Ovary (tissue), 3 donors: ENCODE results near the gene U2AF1L4.

Experiments used
- POLR2A ChIP-seq: fragments of 450-650 bp; IDR thresholded peaks from one replicate; pipeline ENCODE4 v1.6.1; 2017; ENCODE audit warnings: antibody characterized with exemption, mild to moderate bottlenecking, moderate library complexity
- TF ChIP-seq, protein P1 (sequence below), 3 donors: fragments of 450-650 bp in 2 of 3; fragments of 200-600 bp in 1 of 3; IDR thresholded peaks; one replicate each; pipeline versions ENCODE4 v1.5.1 to v1.8.0; 2016 to 2022; ENCODE audit warnings: antibody characterized with exemption in 3 of 3, mild to moderate bottlenecking in 1 of 3
- donor health status: DM: no; HTN: no; CAD: no.

DNA sequence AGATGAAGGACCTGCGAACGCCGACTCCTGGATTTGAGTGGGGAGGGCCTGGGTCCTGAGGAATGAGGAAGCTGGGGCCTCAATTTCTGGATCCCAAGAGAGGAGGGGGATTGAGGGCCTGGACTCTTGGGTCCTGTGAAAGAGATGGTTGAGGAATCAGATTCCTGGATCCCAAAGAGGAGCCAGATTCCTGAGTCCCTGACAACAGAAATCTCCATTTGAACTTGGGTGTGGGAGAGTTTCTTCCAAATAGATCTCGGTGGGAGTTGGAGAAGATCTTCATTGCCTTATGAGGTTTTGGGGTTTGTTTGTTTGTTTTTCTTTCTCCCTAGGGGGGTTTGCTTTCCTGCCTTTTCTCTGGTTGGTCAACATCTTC lies 857 bp upstream of the U2AF1L4 start:
- TF ChIP-seq, protein P1, sequence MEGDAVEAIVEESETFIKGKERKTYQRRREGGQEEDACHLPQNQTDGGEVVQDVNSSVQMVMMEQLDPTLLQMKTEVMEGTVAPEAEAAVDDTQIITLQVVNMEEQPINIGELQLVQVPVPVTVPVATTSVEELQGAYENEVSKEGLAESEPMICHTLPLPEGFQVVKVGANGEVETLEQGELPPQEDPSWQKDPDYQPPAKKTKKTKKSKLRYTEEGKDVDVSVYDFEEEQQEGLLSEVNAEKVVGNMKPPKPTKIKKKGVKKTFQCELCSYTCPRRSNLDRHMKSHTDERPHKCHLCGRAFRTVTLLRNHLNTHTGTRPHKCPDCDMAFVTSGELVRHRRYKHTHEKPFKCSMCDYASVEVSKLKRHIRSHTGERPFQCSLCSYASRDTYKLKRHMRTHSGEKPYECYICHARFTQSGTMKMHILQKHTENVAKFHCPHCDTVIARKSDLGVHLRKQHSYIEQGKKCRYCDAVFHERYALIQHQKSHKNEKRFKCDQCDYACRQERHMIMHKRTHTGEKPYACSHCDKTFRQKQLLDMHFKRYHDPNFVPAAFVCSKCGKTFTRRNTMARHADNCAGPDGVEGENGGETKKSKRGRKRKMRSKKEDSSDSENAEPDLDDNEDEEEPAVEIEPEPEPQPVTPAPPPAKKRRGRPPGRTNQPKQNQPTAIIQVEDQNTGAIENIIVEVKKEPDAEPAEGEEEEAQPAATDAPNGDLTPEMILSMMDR (IDR thresholded peaks at IDR 0.05): no peak
- no peak for TF ChIP-seq POLR2A
